ENCODE data around the gene PDCD2. TPM values are rescaled to one million over a fixed set of nuclear protein-coding genes. Genes with fewer than 3 reads are reported as not detected.
A peak's percentile ranks its signal among the peaks of the same experiment; 100 is the strongest.
"Not testable (repeated sequence)": the region's sequence is repeated elsewhere in the genome, so short reads cannot be mapped to it uniquely, and the experiment has no call there.

PDCD2 gene
- polyA plus RNA-seq (2012; ENCODE audit: insufficient read depth, insufficient read length), result 174 TPM

- DNase-seq (ENCODE audit: low read depth, low spot score), result peak; percentile 88
- peak within 1 kb of the TSS; percentile 74 for H3K4me3 ChIP-seq (ENCODE audit: low read length)
These were observed at the start of gene PDCD2 for GRCh38 chr6:170584181-170584953. Gene PDCD2 (minus strand): TSS chr6:170584637. CDS start chr6:170584581, 56 bp downstream.

- not testable (repeated sequence) for DNase-seq (ENCODE audit: low read depth, low spot score); H3K4me3 ChIP-seq (ENCODE audit: low read length)
These were observed 31.6 kb upstream of the PDCD2 start for GRCh38 chr6:170616020-170616554.

GRCh38 chr6:170612256-170612804 is 27.9 kb upstream of the PDCD2 start:
- not testable (repeated sequence) for H3K4me3 ChIP-seq (ENCODE audit: low read length); DNase-seq (ENCODE audit: low read depth, low spot score)

- DNase-seq (ENCODE audit: low read depth, low spot score); H3K4me3 ChIP-seq (ENCODE audit: low read length): not testable (repeated sequence)
These were observed 24.8 kb upstream of the PDCD2 start for GRCh38 chr6:170609225-170609624.

GRCh38 chr6:170605574-170606259 is 21.3 kb upstream of the PDCD2 start:
- no peak overlapping the region for H3K4me3 ChIP-seq (ENCODE audit: low read length)
- no peak for DNase-seq (ENCODE audit: low read depth, low spot score)

GRCh38 chr6:170597278-170597677 is 12.8 kb upstream of the PDCD2 start:
- no peak for DNase-seq (ENCODE audit: low read depth, low spot score)
- no peak overlapping the region for H3K4me3 ChIP-seq (ENCODE audit: low read length)

- no peak overlapping the region for H3K4me3 ChIP-seq (ENCODE audit: low read length)
- DNase-seq (ENCODE audit: low read depth, low spot score), result no peak
These were observed 12.0 kb upstream of the PDCD2 start for GRCh38 chr6:170596426-170596825.

- DNase-seq (ENCODE audit: low read depth, low spot score), result no peak
- no peak overlapping the region for H3K4me3 ChIP-seq (ENCODE audit: low read length)
These were observed 6.3 kb upstream of the PDCD2 start for GRCh38 chr6:170590725-170591124.

- H3K4me3 ChIP-seq (ENCODE audit: low read length), result peak overlapping the region; percentile 74
- DNase-seq (ENCODE audit: low read depth, low spot score), result no peak
These were observed 589 bp upstream of the PDCD2 start for GRCh38 chr6:170584954-170585498.

- DNase-seq (ENCODE audit: low read depth, low spot score), result peak; percentile 24
- H3K4me3 ChIP-seq (ENCODE audit: low read length), result peak overlapping the region; percentile 74
These were observed 669 bp downstream of the PDCD2 start for GRCh38 chr6:170583756-170584180.

GRCh38 chr6:170578909-170579308 is 5.5 kb downstream of the PDCD2 start:
- no peak overlapping the region for H3K4me3 ChIP-seq (ENCODE audit: low read length)
- DNase-seq (ENCODE audit: low read depth, low spot score), result no peak

GRCh38 chr6:170575250-170575649 is 9.2 kb downstream of the PDCD2 start:
- DNase-seq (ENCODE audit: low read depth, low spot score), result no peak
- no peak overlapping the region for H3K4me3 ChIP-seq (ENCODE audit: low read length)

GRCh38 chr6:170572704-170573466 is 11.6 kb downstream of the PDCD2 start:
- H3K4me3 ChIP-seq (ENCODE audit: low read length), result no peak overlapping the region
- no peak for DNase-seq (ENCODE audit: low read depth, low spot score)

GRCh38 chr6:170564936-170565530 is 19.4 kb downstream of the PDCD2 start:
- no peak for DNase-seq (ENCODE audit: low read depth, low spot score)
- H3K4me3 ChIP-seq (ENCODE audit: low read length), result no peak overlapping the region

- no peak overlapping the region for H3K4me3 ChIP-seq (ENCODE audit: low read length)
- DNase-seq (ENCODE audit: low read depth, low spot score), result no peak
These were observed 22.9 kb downstream of the PDCD2 start for GRCh38 chr6:170561555-170561954.

- DNase-seq (ENCODE audit: low read depth, low spot score), result no peak
- H3K4me3 ChIP-seq (ENCODE audit: low read length), result peak overlapping the region; percentile 96
These were observed 29.1 kb downstream of the PDCD2 start for GRCh38 chr6:170555305-170555704.

GRCh38 chr6:170554796-170555137 is 29.7 kb downstream of the PDCD2 start:
- no peak for DNase-seq (ENCODE audit: low read depth, low spot score)
- H3K4me3 ChIP-seq (ENCODE audit: low read length), result peak overlapping the region; percentile 96

GRCh38 chr6:170554013-170554795 is 30.2 kb downstream of the PDCD2 start, which contains the start of gene TBP:
Gene TBP (plus strand): TSS chr6:170554369. CDS start chr6:170557030, 2,661 bp downstream.
- DNase-seq (ENCODE audit: low read depth, low spot score), result peak; percentile 97
- peak within 1 kb of the TSS; percentile 96 for H3K4me3 ChIP-seq (ENCODE audit: low read length)
